HG03095 (cell line): ENCODE results near the gene CNTNAP2.

Experiments used
- ATAC-seq: cut with Tn5 transposase; IDR thresholded peaks from one replicate; pipeline ENCODE4 v1.9.1; 2021; ENCODE audit warnings: moderate library complexity; ENCODE audit not compliant: unreplicated experiment

Gene CNTNAP2

GRCh38 chr7:146661435-146661834 lies 544.8 kb downstream of the CNTNAP2 start:
- ATAC-seq: no peak

DNA sequence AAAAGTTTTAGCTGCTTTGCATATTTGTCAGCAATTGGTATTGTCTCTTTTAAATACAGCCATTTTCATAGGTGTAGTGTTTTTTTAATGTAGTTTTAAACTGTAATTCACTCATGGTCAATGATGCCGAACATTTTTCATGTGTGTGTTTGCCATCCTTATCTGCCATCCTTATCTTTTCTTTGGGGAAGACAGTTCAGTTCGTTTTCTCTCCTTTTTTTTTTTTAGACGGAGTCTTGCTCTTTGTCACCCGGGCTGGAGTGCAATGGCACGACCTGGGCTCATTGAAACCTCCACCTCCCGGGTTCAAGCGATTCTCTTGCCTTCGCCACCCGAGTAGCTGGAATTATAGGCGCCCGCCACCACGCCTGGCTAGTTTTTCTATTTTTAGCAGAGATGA lies 545.3 kb downstream of the CNTNAP2 start:
- ATAC-seq: no peak

- ATAC-seq: no peak
Measured at GRCh38 chr7:146665023-146665422, 548.4 kb downstream of the CNTNAP2 start.

- ATAC-seq: no peak
Measured at GRCh38 chr7:146670532-146670931, 553.9 kb downstream of the CNTNAP2 start.

GRCh38 chr7:146681487-146681886 lies 564.9 kb downstream of the CNTNAP2 start:
- ATAC-seq: no peak

DNA sequence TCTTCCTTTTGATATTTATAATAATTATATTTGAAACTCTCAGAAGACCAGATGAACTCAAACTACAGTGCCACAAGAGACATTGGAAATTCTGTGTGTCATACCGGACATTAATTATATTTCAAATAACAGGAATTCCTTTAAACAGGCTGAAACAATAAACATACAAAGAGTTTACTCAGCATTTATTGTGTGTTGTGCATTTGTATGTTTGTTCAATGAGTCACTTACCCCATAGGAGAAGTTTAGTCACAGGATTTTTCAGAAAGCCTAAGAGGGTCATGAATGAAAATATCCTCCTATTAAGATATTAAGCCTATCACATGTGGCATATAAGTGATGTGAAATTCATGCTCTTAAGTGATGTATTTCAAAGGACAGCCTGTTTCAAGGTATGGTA lies 566.8 kb downstream of the CNTNAP2 start:
- ATAC-seq: no peak

DNA sequence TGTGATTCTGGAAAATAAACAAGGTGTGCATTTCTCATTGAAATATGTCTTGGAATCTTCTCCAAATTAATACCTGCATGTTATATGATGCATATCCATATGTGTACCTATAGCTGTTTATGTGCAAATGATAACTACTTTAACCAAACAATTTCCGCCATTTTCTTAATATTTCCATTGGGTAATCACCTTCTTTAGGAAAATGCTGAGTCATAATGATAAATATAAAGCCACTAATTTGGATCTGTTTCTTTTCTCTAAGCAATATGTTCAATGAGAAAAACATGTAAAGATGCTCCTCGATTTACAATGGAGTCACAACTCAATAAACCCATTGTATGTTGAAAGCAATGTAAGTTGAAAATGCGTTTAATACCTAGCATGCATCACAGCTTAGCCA lies 574.4 kb downstream of the CNTNAP2 start:
- ATAC-seq: no peak

DNA sequence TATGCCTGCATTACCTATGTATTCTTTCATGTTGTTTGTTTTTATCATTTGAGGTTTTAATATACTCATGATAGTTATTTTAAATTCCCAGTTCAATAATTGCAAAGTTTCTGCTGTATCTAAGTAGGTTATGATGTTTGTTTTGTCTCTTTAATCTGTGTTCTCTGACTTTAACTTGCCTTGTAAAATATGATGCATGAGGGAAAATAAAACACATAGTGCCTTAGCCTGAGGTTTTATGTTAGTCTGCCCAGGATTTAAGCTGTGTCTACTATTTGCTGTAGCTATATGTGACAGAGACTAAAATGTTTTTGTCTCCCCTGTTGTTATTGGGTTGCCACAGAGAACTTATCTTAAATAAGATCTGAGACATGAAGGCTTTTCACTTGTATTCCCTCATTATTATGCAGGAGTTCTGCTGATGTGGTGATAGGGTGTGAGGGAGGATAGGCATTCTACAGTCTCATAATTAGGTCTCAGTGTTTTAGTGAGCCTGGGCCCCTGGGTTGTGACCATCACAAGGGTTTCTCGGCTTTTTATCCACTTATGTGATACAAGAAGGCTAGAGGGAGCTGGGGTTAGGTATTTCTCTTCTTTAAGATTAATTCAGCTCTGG lies 582.5 kb downstream of the CNTNAP2 start:
- no peak for ATAC-seq

DNA sequence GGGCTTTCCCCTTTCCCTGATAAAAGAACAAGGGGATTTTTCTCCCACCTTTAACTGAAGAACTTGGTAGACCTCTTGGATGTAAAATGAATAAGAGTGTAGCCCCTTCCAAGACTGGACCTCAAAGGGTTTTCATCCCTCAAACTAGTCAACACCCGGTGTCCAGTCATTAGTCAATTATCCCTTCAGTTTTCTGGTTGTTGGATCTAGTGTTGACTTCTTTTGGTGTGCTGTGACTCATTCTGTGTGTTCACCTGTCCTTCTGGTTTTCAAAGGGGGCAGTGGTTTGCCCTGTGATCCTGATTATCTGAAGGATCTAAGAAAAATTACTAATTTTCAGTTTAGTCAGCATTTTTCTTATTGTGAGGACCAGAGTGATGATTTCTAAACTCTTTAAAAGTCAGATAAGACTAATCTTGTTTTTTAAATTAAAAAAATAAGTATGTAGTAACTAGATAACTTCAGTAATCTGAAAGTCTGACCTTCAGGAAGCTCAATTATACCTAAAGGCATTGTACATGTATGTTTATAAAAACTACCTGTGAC lies 583.5 kb downstream of the CNTNAP2 start:
- no peak for ATAC-seq

GRCh38 chr7:146701166-146701565 lies 584.6 kb downstream of the CNTNAP2 start:
- no peak for ATAC-seq

DNA sequence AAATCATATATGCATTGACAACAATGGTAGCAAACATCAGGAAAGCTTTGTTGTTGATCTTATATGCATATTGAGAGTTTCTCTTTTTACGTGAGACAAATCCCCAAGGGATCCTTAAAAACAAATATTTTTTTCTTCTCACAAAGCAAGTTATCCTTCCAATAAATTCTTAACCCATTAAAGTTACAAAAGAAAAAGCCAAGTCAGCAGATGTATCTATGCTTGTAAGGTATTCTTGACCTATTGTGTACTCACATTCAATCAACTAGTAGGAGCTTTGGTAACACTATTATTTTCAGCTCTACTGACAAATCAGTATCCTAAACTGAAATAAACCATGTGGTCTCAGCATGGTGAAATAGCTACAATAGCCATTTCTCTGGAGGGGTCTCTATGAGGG lies 586.3 kb downstream of the CNTNAP2 start:
- no peak for ATAC-seq

- ATAC-seq: no peak
Measured at GRCh38 chr7:146709451-146710027, 592.9 kb downstream of the CNTNAP2 start.

- ATAC-seq: no peak
Measured at GRCh38 chr7:146713205-146713604, 596.6 kb downstream of the CNTNAP2 start.

DNA sequence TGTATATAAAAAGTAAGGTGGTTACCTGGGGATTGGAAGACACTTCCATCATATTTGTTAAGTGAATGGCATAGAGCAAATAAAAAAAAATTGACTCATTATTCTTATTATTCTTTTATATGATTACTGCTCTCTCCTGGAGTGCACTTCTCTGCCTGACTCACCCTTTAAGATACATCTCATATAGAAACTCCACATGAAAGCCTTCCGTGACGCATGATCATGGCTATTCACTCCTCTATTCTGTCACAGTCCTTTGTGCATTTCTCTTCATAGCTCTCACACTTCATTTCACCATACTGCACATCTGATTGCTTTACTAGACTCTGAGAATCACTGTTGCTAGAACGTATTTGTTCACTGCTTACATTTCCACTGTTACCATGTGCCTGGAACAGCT lies 597.3 kb downstream of the CNTNAP2 start:
- no peak for ATAC-seq

GRCh38 chr7:146720195-146720594 lies 603.6 kb downstream of the CNTNAP2 start:
- no peak for ATAC-seq

- no peak for ATAC-seq
Measured at GRCh38 chr7:146722986-146723385, 606.4 kb downstream of the CNTNAP2 start.

GRCh38 chr7:146725520-146725919 lies 608.9 kb downstream of the CNTNAP2 start:
- no peak for ATAC-seq

- no peak for ATAC-seq
Measured at GRCh38 chr7:146728141-146728540, 611.5 kb downstream of the CNTNAP2 start.

DNA sequence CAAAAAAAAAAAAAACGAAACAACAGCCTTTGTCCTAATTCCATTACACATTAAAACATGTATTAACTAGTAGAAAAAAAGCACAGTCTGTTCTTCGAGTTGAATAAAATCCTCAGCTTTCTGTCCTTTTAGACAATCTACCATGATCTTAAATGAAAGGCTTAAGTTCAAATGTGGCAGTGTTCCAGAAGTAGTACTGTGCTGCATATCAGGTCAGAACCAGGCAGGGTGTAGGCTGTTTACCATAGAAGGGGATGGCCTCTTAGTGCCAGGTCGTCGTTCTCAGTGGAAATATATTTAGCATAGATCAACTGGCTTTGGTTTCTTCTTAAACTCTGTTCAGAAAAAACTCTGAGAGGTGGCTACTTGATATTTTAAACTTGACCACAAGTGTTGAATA lies 612.0 kb downstream of the CNTNAP2 start:
- ATAC-seq: no peak

- ATAC-seq: no peak
Measured at GRCh38 chr7:146731185-146731584, 614.6 kb downstream of the CNTNAP2 start.

DNA sequence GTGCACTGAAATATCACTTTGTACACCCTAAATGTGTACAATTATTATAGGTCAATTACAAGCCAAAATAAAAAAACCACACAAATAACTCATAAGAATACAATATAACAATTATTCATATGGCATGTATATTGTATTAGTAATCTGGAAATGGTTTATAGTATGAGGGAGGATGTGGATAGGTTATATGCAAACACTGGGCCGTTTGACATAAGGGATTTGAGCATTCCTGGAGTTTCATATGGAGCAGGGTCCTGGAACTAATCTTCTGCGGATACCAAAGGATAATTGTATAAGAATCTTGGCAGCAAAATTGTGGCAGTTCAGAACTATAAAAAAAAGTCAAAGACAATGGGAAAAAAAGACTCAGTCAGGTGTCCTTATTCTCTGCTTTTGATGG lies 619.4 kb downstream of the CNTNAP2 start:
- ATAC-seq: no peak

DNA sequence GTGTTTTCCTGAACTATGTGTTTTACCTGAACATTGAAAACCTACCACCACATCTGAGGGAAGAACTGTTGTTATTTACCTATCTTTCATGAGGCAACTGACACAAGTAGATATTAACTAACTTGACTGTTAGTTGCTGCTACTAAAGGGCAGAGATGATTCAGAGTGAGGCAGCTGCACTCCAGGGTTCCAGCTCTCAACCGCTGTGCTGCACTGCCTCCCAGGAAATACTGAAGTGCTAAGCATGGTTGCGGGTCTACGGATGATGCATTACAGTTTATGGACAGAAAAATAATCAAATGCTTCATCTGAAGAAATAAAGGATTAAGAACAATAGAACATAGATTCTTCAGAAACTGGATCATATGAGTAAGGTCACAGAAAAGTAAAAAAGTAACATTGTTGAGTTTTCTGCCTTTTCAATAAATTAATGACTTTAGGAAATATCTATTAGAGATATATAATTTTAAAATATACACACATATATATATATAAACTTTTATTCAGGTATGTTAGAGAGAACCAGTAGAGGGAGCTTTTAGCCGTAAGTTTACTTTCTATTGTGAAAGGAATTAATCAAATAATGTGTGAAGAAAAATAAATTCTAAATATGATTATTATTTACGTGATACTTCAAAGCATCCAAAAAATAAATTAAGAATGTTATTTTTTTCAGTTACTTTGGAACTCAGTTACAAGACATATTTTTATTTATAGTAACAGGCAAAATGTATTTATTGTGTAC lies 620.0 kb downstream of the CNTNAP2 start:
- no peak for ATAC-seq
